Loucy (cell line): ENCODE measurements around the gene LCMT2.

Experiments
- H2AFZ ChIP-seq: fragments of 200-600 bp; sonication (generic); 2 replicates; pipeline ENCODE4 v1.6.0; 2016; ENCODE audit warnings: antibody characterized with exemption, mild to moderate bottlenecking, low read length, moderate library complexity
- H3F3A ChIP-seq: fragments of 200-600 bp; 2 replicates; pipeline ENCODE4 v1.6.0; 2016; ENCODE audit warnings: antibody characterized with exemption, low read depth, mild to moderate bottlenecking
- H3K27me3 ChIP-seq: fragments of 200-600 bp; sonication (generic); 2 replicates; pipeline ENCODE4 v1.6.1; 2014; ENCODE audit warnings: low read length, mild to moderate bottlenecking; ENCODE audit not compliant: insufficient read depth, poor library complexity, severe bottlenecking
- H3K36me3 ChIP-seq: fragments of 200-600 bp; sonication (generic); 2 replicates; pipeline ENCODE4 v1.6.1; 2016; ENCODE audit warnings: low read length; ENCODE audit not compliant: insufficient read depth
- H3K4me1 ChIP-seq: fragments of 200-600 bp; sonication (generic); 2 replicates; pipeline ENCODE4 v1.5.1; 2014; ENCODE audit warnings: low read length, mild to moderate bottlenecking; ENCODE audit not compliant: insufficient read depth, poor library complexity, severe bottlenecking
- H3K4me2 ChIP-seq: fragments of 200-600 bp; sonication (generic); 2 replicates; pipeline ENCODE4 v1.6.0; 2014; ENCODE audit warnings: antibody characterized with exemption, low read length, low read depth, mild to moderate bottlenecking; ENCODE audit not compliant: poor library complexity, severe bottlenecking
- H3K4me3 ChIP-seq: fragments of 200-600 bp; sonication (generic); 2 replicates; pipeline ENCODE4 v1.5.1; 2014; ENCODE audit warnings: low read length, mild to moderate bottlenecking, mixed read lengths; ENCODE audit not compliant: poor library complexity, severe bottlenecking
- H3K79me2 ChIP-seq: fragments of 200-600 bp; sonication (generic); 2 replicates; pipeline ENCODE4 v1.6.1; 2014; ENCODE audit warnings: low read length; ENCODE audit not compliant: insufficient read depth
- H3K9ac ChIP-seq: fragments of 200-600 bp; sonication (generic); 2 replicates; pipeline ENCODE4 v1.6.0; 2014; ENCODE audit warnings: mild to moderate bottlenecking, low read depth, low read length, moderate library complexity; ENCODE audit not compliant: poor library complexity, severe bottlenecking
- H3K9me2 ChIP-seq: fragments of 200-600 bp; sonication (generic); replicated peaks from 2 replicates; pipeline ENCODE4 v1.6.1; 2016; ENCODE audit warnings: low read depth, low read length, mixed read lengths
- H3K9me3 ChIP-seq: fragments of 200-600 bp; sonication (generic); 2 replicates; pipeline ENCODE4 v1.6.1; 2014; ENCODE audit warnings: mild to moderate bottlenecking, antibody characterized with exemption, low read length, low read depth; ENCODE audit not compliant: insufficient read depth
- H4K20me1 ChIP-seq: fragments of 200-600 bp; sonication (generic); 2 replicates; pipeline ENCODE4 v1.6.0; 2014; ENCODE audit warnings: antibody characterized with exemption, low read length, mild to moderate bottlenecking; ENCODE audit not compliant: insufficient read depth, poor library complexity, severe bottlenecking
- CTCF ChIP-seq: fragments of 200-600 bp; sonication (generic); conservative IDR thresholded peaks from 2 replicates; pipeline ENCODE4 v1.5.1; 2014; ENCODE audit warnings: mild to moderate bottlenecking, antibody characterized with exemption, low read length
- EZH2phosphoT487 ChIP-seq: fragments of 200-600 bp; IDR thresholded peaks from 2 replicates; pipeline ENCODE4 v1.6.1; 2018; ENCODE audit warnings: antibody characterized with exemption, mild to moderate bottlenecking, moderate library complexity, borderline replicate concordance

The LCMT2 gene

GRCh38 chr15:43276563-43277200 lies 53.7 kb downstream of the LCMT2 start:
- H3K36me3 ChIP-seq, result no peaks in the 10 kb centered on the region
- H3K9me2 ChIP-seq, result no peaks in the 10 kb centered on the region
- H3K9me3 ChIP-seq, result 0 out of 2 replicates have a peak, but pooled peaks cover 4% of the 10 kb centered on the region
- TF ChIP-seq EZH2phosphoT487 (no peak), CTCF (no peak)
- H3K4me2 ChIP-seq, result no peak overlapping the region
- peaks cover 4% of the 10 kb centered on the region for H3K4me1 ChIP-seq
- no peaks in the 10 kb centered on the region for H3F3A ChIP-seq
- no peak overlapping the region; the same call in 1 of the 2 replicates for H2AFZ ChIP-seq
- no peak overlapping the region for H3K9ac ChIP-seq
- no peak overlapping the region for H3K4me3 ChIP-seq
- no peaks in the 10 kb centered on the region for H3K79me2 ChIP-seq
- no peaks in the 10 kb centered on the region for H4K20me1 ChIP-seq
- H3K27me3 ChIP-seq, result no peaks in the 10 kb centered on the region

- no peak overlapping the region for H2AFZ ChIP-seq
- H3K4me2 ChIP-seq, result no peak overlapping the region
- no peaks in the 10 kb centered on the region for H3K36me3 ChIP-seq
- peaks cover 5% of the 10 kb centered on the region; the same call in 1 of the 2 replicates for H3F3A ChIP-seq
- H3K9ac ChIP-seq, result no peak overlapping the region
- peaks cover 9% of the 10 kb centered on the region for H3K4me1 ChIP-seq
- no peaks in the 10 kb centered on the region for H3K9me2 ChIP-seq
- H3K79me2 ChIP-seq, result no peaks in the 10 kb centered on the region
- no peaks in the 10 kb centered on the region for H3K27me3 ChIP-seq
- H3K4me3 ChIP-seq, result no peak overlapping the region
- 0 out of 2 replicates have a peak, but pooled peaks cover 4% of the 10 kb centered on the region for H3K9me3 ChIP-seq
- H4K20me1 ChIP-seq, result no peaks in the 10 kb centered on the region
- TF ChIP-seq EZH2phosphoT487 (no peak), CTCF (no peak)
These were observed 54.4 kb downstream of the LCMT2 start for GRCh38 chr15:43275740-43276562.

DNA sequence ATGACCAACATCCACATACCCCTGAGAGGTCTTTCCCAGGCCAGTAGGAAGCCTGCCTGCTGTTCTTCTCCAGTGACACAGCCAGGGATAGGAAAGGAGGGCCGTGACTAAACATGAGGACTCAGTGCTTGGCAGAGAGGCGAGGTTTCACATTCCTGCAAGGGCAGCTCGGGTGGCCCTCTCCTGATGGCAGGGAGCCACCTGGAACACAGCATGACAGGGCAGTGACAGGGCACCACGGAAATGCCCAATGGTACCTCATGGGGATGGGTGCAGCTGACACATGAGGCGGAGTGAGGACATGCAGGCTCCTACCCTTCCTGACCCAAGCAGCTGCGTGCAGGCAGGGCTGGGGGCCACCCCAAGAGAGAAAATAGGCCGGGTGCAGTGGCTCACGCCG lies 56.2 kb downstream of the LCMT2 start:
- Histone ChIP-seq H3K9ac (no peak overlapping the region), H3K27me3 (no peaks in the 10 kb centered on the region), H3K36me3 (no peaks in the 10 kb centered on the region), H3K9me2 (no peaks in the 10 kb centered on the region), H3F3A (peaks cover 6% of the 10 kb centered on the region; the same call in 1 of the 2 replicates), H3K9me3 (0 out of 2 replicates have a peak, but pooled peaks cover 4% of the 10 kb centered on the region), H3K4me2 (no peak overlapping the region), H3K4me3 (no peak overlapping the region), H4K20me1 (no peaks in the 10 kb centered on the region), H2AFZ (no peak overlapping the region), H3K4me1 (peaks cover 25% of the 10 kb centered on the region), H3K79me2 (no peaks in the 10 kb centered on the region)
- no peak for TF ChIP-seq CTCF
- TF ChIP-seq EZH2phosphoT487, result no peak
